Keratinocyte (primary cell): ENCODE results near the gene FILIP1. TPM values are rescaled to one million over a fixed set of nuclear protein-coding genes. Genes with fewer than 3 reads are reported as not detected.

Experiments used
- DNase-seq: peaks from one replicate; pipeline ENCODE4 v3.0.0-alpha.2; 2011; ENCODE audit warnings: low read depth, missing footprints, low spot score
- FAIRE-seq: peaks from 2 replicates; lab custom pipeline; 2011; peaks lifted over from hg19 to GRCh38; lab: Jason Lieb, UNC
- H2AFZ ChIP-seq: 2 replicates; pipeline ENCODE4 v1.6.0; 2012; ENCODE audit warnings: low read length, control low read depth, inconsistent platforms; ENCODE audit not compliant: control insufficient read depth
- H3K27ac ChIP-seq: 2 replicates; pipeline ENCODE4 v1.5.1; 2011; ENCODE audit warnings: low read length; ENCODE audit not compliant: control insufficient read depth, insufficient read depth
- H3K27me3 ChIP-seq: 3 replicates; pipeline ENCODE4 v1.6.0; 2011; ENCODE audit warnings: low read length; ENCODE audit not compliant: control insufficient read depth, insufficient read depth; ENCODE audit errors: extremely low read depth
- H3K36me3 ChIP-seq, 2 experiments: 2 replicates in 1 of 2; 3 replicates in 1 of 2; pipeline ENCODE4 v1.5.1; 2011; ENCODE audit warnings: low read length in 2 of 2, mild to moderate bottlenecking in 1 of 2; ENCODE audit not compliant: control insufficient read depth in 2 of 2, insufficient read depth in 2 of 2; ENCODE audit errors: extremely low read depth in 1 of 2
- H3K4me1 ChIP-seq: 3 replicates; pipeline ENCODE4 v1.5.1; 2011; ENCODE audit warnings: low read length; ENCODE audit not compliant: control insufficient read depth, insufficient read depth; ENCODE audit errors: extremely low read depth
- H3K4me2 ChIP-seq: 3 replicates; pipeline ENCODE4 v1.6.0; 2011; ENCODE audit warnings: low read depth, low read length; ENCODE audit not compliant: control insufficient read depth, insufficient read depth; ENCODE audit errors: extremely low read depth
- H3K4me3 ChIP-seq, 3 experiments: fragments of 200-600 bp in 1 of 3; sonication (generic) in 1 of 3; 2 replicates in 2 of 3; 3 replicates in 1 of 3; pipeline ENCODE4 v1.5.1; 2011 to 2016; ENCODE audit warnings: low read length in 3 of 3, mild to moderate bottlenecking in 3 of 3, control low read depth in 2 of 3, inconsistent platforms in 1 of 3, low read depth in 1 of 3, mixed read lengths in 1 of 3, mixed run types in 1 of 3, moderate library complexity in 1 of 3; ENCODE audit not compliant: control insufficient read depth in 2 of 3, insufficient read depth in 2 of 3; ENCODE audit errors: extremely low read depth in 1 of 3
- H3K79me2 ChIP-seq: 2 replicates; pipeline ENCODE4 v1.6.0; 2012; ENCODE audit warnings: low read length; ENCODE audit not compliant: control insufficient read depth, insufficient read depth
- H3K9ac ChIP-seq: 3 replicates; pipeline ENCODE4 v1.6.0; 2011; ENCODE audit warnings: low read length; ENCODE audit not compliant: control insufficient read depth, insufficient read depth; ENCODE audit errors: extremely low read depth
- H3K9me1 ChIP-seq: 3 replicates; pipeline ENCODE4 v1.6.0; 2011; ENCODE audit warnings: low read length; ENCODE audit not compliant: control insufficient read depth, insufficient read depth; ENCODE audit errors: extremely low read depth
- H3K9me3 ChIP-seq: 2 replicates; pipeline ENCODE4 v1.5.1; 2012; ENCODE audit warnings: low read depth, low read length; ENCODE audit not compliant: control insufficient read depth
- H4K20me1 ChIP-seq: 3 replicates; pipeline ENCODE4 v1.6.0; 2011; ENCODE audit warnings: low read length; ENCODE audit not compliant: control insufficient read depth, insufficient read depth; ENCODE audit errors: extremely low read depth
- EZH2 ChIP-seq: IDR thresholded peaks from one replicate; pipeline ENCODE4 v1.6.1; 2012; ENCODE audit warnings: inconsistent platforms, mild to moderate bottlenecking, low read length, moderate library complexity
- dilution Hi-C: fragments of 300-500 bp; cut with MboI; formaldehyde crosslinking; loops from one replicate; pipeline ENCODE4 v1.7.0; 2020; ENCODE audit warnings: low sequenced_read_pairs; ENCODE audit not compliant: extremely low pct_ligation_motif_present
- polyA plus RNA-seq, 5 experiments: library from polyadenylated mRNA; depleted of rRNA in 3 of 5; stranded (reverse) in 3 of 5; stranded (forward) in 1 of 5; unstranded in 1 of 5; fragments of >200 nt; gene quantifications; 1 replicate in 1 of 5; 2 replicates in 3 of 5; 3 replicates in 1 of 5; pipeline versions ENCODE4 v1.2.1 to v1.2.3, GENCODE V29; 2011 to 2012; ENCODE audit warnings: missing spikeins in 2 of 5, low read depth in 1 of 5, low replicate concordance in 1 of 5
- TF ChIP-seq, protein P1 (sequence below), 3 experiments: IDR thresholded peaks in 1 of 3; conservative IDR thresholded peaks in 1 of 3; optimal IDR thresholded peaks in 1 of 3; 2 replicates in 2 of 3; 3 replicates in 1 of 3; pipeline versions ENCODE3 to v1.5.1; 2011; ENCODE audit warnings: low read length in 3 of 3, mild to moderate bottlenecking in 3 of 3, moderate library complexity in 2 of 3, control low read depth in 1 of 3, inconsistent platforms in 1 of 3; ENCODE audit not compliant: insufficient read depth in 2 of 3; ENCODE audit errors: extremely low read depth in 1 of 3

FILIP1 gene
- polyA plus RNA-seq, 1 donor (not counting 4 experiments of a cell fraction or from before 2014, with no cell fraction given) = 0.01 TPM

DNA sequence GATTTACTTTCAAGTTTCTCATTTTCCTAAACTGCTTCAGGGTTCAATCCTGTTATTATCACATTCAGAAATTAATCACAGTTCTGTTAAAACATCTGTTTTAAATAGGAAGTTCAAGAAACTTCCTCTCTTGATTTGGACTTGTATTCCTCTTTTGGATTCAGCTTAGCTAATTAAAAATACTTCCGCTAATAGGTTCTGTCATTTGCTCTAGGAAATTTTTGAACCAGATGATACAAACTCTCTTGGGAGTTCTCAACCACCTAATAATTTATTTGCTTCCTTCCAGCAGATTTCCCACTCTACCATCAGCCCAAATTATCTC is 193.1 kb downstream of the FILIP1 start:
- no peak overlapping the region for H3K4me2 ChIP-seq
- dilution Hi-C loops = no loop called here
- no peak overlapping the region for H3K4me3 ChIP-seq
- no peak overlapping the region for H3K9ac ChIP-seq
- H3K9me3 ChIP-seq = no peaks in the 10 kb centered on the region
- no peaks in the 10 kb centered on the region for H3K27me3 ChIP-seq
- no peaks in the 10 kb centered on the region for H4K20me1 ChIP-seq
- no peak overlapping the region for H3K27ac ChIP-seq
- no peaks in the 10 kb centered on the region for H3K79me2 ChIP-seq
- TF ChIP-seq, protein P1, sequence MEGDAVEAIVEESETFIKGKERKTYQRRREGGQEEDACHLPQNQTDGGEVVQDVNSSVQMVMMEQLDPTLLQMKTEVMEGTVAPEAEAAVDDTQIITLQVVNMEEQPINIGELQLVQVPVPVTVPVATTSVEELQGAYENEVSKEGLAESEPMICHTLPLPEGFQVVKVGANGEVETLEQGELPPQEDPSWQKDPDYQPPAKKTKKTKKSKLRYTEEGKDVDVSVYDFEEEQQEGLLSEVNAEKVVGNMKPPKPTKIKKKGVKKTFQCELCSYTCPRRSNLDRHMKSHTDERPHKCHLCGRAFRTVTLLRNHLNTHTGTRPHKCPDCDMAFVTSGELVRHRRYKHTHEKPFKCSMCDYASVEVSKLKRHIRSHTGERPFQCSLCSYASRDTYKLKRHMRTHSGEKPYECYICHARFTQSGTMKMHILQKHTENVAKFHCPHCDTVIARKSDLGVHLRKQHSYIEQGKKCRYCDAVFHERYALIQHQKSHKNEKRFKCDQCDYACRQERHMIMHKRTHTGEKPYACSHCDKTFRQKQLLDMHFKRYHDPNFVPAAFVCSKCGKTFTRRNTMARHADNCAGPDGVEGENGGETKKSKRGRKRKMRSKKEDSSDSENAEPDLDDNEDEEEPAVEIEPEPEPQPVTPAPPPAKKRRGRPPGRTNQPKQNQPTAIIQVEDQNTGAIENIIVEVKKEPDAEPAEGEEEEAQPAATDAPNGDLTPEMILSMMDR (optimal IDR thresholded peaks at IDR 0.05 in 1 of 3, IDR thresholded peaks at IDR 0.05 in 1 of 3, conservative IDR thresholded peaks at IDR 0.05 in 1 of 3; ENCODE audit: extremely low read depth in 1 of 3, insufficient read depth in 2 of 3, low read length in 3 of 3) = no peak
- no peak for TF ChIP-seq EZH2
- H3K9me1 ChIP-seq = no peaks in the 10 kb centered on the region
- H3K36me3 ChIP-seq = no peaks in the 10 kb centered on the region
- DNase-seq = no peak
- no peak for FAIRE-seq
- H3K4me1 ChIP-seq = peaks cover 3% of the 10 kb centered on the region
- H2AFZ ChIP-seq = no peak overlapping the region

DNA sequence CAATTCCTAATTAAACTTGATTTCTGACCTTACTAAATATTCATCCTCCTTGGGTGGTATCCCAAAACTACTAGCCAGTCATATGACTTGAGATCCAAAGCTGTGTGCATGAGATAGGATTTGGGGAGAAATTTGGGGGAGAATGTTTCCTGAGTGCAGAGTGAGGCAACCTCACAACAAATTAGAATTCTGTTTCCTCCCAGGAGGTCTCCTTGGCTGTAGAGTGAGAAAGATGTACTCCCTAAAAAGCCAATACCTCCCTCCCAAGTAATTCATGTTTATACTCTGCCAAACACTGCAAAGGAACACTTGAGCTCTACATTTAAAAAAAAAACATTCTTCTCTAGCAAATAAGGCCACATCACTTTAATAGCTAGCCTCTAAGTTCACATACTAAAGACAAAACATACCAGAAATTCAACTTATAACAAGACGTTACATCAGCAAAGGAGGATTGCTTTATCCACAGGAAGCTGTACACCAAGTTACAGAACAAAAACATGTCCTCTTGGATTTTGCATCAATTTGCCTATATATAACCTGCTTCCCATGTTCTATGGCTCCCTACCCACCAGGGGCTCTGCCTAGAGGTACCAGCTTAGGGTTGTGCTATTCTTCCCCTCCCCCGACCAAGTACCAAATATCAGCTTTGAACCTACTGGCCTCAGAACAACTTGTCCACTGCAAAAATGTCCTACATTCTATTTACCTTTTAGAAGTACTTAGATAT is 193.6 kb downstream of the FILIP1 start:
- H4K20me1 ChIP-seq = no peaks in the 10 kb centered on the region
- H3K9ac ChIP-seq = no peak overlapping the region
- no peak overlapping the region for H3K27ac ChIP-seq
- no peaks in the 10 kb centered on the region for H3K9me3 ChIP-seq
- H3K36me3 ChIP-seq = no peaks in the 10 kb centered on the region
- no peak overlapping the region for H3K4me2 ChIP-seq
- peaks cover 3% of the 10 kb centered on the region for H3K4me1 ChIP-seq
- DNase-seq (no peak), FAIRE-seq (no peak)
- no peaks in the 10 kb centered on the region for H3K9me1 ChIP-seq
- no peak overlapping the region for H2AFZ ChIP-seq
- H3K79me2 ChIP-seq = no peaks in the 10 kb centered on the region
- H3K4me3 ChIP-seq = no peak overlapping the region
- TF ChIP-seq EZH2 = no peak
- TF ChIP-seq, protein P1 (optimal IDR thresholded peaks at IDR 0.05 in 1 of 3, IDR thresholded peaks at IDR 0.05 in 1 of 3, conservative IDR thresholded peaks at IDR 0.05 in 1 of 3; ENCODE audit: extremely low read depth in 1 of 3, insufficient read depth in 2 of 3, low read length in 3 of 3) = no peak
- dilution Hi-C loops = no loop called here
- no peaks in the 10 kb centered on the region for H3K27me3 ChIP-seq
